ENCODE measurements around the gene TMEM250.

Gene TMEM250

DNA sequence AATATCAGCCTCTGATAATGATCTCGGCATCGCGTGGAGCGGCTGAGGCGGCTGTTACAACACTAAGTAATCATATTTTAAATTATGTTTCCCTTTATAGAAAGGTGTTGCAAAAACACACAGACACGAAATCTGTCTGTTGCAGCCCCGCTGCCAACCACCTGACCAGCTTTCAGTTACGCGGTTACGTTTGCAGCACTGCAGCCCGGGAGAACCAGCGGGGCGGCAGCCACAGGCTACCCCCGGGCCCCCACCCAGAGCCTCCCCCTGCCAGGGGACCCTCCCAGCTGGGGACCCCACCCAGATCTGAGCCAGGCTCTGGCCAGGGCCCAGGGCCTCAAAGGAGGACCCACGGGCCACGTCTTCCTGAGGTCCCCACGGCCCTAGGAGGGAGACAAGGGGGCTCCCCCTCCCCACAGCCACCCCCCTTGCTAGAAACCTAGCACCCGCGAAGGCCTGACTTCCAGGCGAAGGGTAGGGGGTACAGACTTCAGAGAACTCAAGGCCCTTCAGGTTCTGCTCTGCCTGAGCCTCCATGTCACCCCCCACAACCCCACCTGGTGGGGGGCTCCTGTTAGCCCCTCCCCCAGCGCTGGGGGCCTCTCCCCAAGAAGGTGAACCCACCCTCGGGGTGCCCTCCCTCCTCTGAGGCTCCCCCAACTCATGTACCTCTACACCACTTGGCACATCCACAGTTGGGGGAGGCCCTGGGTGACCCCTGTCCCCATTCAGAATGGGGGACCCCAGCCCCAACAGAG lies 29.6 kb downstream of the TMEM250 start:
- H3K27ac ChIP-seq (ENCODE audit: low read depth in 2 of 2, low read length in 2 of 2) = no peak overlapping the region
- peaks cover 10 to 21% of the 10 kb centered on the region in 2 donors for H3K4me1 ChIP-seq (ENCODE audit: control insufficient read depth in 2 of 2, insufficient read depth in 2 of 2, low read length in 2 of 2)
- H3K27me3 ChIP-seq (ENCODE audit: control insufficient read depth in 2 of 2, insufficient read depth in 2 of 2, low read length in 2 of 2) = no peaks in the 10 kb centered on the region
- H3K4me3 ChIP-seq (ENCODE audit: low read length in 2 of 2) = no peak overlapping the region
- peaks cover 0 to 3% of the 10 kb centered on the region in 2 donors for H3K36me3 ChIP-seq (ENCODE audit: control insufficient read depth in 2 of 2, insufficient read depth in 2 of 2, low read length in 2 of 2)
- no peak overlapping the region for H3K9ac ChIP-seq (ENCODE audit: low read depth in 1 of 2, low read length in 2 of 2)
- H3K9me3 ChIP-seq (ENCODE audit: control insufficient read depth in 2 of 2, low read length in 2 of 2) = no peaks in the 10 kb centered on the region

DNA sequence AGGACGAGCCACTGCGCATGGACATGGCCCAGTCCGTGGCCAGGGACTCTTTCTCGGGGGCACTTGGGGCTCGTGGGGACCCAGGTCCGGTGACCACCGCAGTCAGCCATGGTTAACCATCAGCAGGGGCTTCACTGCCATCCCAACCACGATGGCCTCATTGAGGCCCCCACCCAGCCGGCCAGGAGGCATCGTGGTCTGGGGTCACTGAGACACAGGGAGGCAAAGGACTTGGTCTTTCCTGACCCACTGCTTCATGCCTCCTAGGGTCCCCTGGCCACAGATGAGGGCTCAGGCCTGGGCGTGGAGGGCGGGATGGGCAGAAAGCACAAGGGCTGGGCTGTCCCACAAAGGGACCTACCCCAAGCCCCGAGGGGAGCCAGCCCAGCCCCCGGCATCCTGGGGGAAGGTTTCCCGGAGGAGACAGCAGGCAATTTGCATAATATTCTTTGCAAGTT lies 30.2 kb downstream of the TMEM250 start:
- Histone ChIP-seq H3K4me3 (ENCODE audit: low read length in 2 of 2) (no peak overlapping the region), H3K4me1 (ENCODE audit: control insufficient read depth in 2 of 2, insufficient read depth in 2 of 2, low read length in 2 of 2) (peaks cover 7 to 15% of the 10 kb centered on the region in 2 donors)

DNA sequence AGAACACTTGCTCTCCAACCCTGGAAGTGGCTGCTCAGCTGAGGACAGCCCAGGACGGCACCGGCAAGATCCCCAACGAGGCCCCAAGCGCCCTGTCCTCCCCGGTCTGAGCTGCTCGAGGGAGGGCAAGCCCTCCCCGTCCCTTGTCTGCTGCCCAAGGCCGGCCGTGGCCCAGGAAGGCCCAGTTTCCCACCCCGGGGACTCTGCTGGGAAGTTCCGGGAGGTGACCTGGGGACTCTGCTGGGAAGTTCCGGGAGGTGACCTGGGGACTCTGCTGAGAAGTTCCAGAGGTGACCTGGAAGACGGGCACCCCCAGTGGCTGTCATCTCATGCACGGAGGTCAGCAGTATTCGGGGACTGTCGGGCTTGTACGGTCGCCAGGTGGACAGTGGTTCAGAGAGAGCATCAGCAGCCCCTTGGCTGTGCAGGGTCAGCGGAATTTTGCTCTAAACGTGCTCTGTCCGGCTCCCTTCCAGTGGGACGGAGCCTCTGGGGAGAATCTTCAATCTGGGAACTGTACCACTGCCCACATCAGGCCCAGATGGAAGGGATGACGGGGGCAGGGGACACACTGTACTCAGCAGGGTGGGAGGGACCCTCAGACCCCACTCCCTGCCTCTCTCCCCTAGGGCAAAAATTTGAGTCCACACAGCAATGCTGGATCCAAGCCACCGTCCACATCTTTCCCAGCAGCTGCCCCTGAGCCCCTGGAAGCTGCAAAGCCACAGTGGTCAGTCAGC lies 30.8 kb downstream of the TMEM250 start:
- Histone ChIP-seq H3K4me1 (ENCODE audit: control insufficient read depth in 2 of 2, insufficient read depth in 2 of 2, low read length in 2 of 2) (peaks cover 7 to 9% of the 10 kb centered on the region in 2 donors), H3K36me3 (ENCODE audit: control insufficient read depth in 2 of 2, insufficient read depth in 2 of 2, low read length in 2 of 2) (peaks cover 0 to 3% of the 10 kb centered on the region in 2 donors), H3K9me3 (ENCODE audit: control insufficient read depth in 2 of 2, low read length in 2 of 2) (no peaks in the 10 kb centered on the region), H3K27me3 (ENCODE audit: control insufficient read depth in 2 of 2, insufficient read depth in 2 of 2, low read length in 2 of 2) (no peaks in the 10 kb centered on the region), H3K27ac (ENCODE audit: low read depth in 2 of 2, low read length in 2 of 2) (no peak overlapping the region), H3K4me3 (ENCODE audit: low read length in 2 of 2) (no peak overlapping the region), H3K9ac (ENCODE audit: low read depth in 1 of 2, low read length in 2 of 2) (no peak overlapping the region)

More for the DNA sequence above, 30.2 kb downstream of the TMEM250 start:
- no peak overlapping the region for H3K27ac ChIP-seq (ENCODE audit: low read depth in 2 of 2, low read length in 2 of 2)
- no peaks in the 10 kb centered on the region for H3K27me3 ChIP-seq (ENCODE audit: control insufficient read depth in 2 of 2, insufficient read depth in 2 of 2, low read length in 2 of 2)
- no peaks in the 10 kb centered on the region for H3K9me3 ChIP-seq (ENCODE audit: control insufficient read depth in 2 of 2, low read length in 2 of 2)
- no peak overlapping the region for H3K9ac ChIP-seq (ENCODE audit: low read depth in 1 of 2, low read length in 2 of 2)
- peaks cover 0 to 3% of the 10 kb centered on the region in 2 donors for H3K36me3 ChIP-seq (ENCODE audit: control insufficient read depth in 2 of 2, insufficient read depth in 2 of 2, low read length in 2 of 2)

DNA sequence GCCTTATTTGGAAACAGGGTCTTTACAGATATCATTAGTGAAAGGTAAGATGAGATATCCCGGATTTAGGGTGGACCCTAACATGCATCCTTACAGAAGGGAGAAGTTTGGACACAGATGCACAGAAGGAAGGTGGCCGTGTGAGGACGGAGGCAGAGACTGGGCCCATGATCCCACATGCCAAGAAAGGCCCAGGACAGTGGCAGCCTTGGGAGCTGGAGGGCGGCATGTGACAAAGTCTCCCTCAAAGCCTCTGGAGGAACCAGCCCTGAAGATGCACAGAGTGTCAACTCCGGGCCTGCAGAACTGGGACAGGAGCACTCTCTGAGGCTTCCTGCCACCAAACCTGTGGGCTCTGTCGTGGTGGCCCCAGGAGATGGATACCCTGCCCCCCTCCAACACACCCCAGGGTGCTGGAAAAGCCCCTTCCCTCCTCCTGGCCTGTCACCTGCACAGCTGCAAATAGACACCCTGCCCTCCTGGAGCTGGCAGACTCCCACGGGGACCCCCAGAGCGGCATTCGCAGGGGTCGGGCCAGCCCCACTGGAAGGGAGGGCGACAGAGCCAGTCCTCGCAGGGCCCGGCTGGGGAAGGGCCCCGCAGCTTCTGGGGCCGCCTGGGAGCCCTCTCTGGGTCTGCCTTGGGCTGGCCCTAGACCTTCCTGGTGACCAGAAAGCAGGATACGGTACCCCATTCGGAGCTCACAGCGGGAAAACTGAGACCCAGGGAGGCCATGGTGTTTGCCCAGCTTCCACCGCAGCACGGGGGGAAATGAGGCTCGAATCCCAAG lies 31.5 kb downstream of the TMEM250 start:
- H3K36me3 ChIP-seq (ENCODE audit: control insufficient read depth in 2 of 2, insufficient read depth in 2 of 2, low read length in 2 of 2) = peaks cover 0 to under 1% of the 10 kb centered on the region in 2 donors
- no peak overlapping the region for H3K9ac ChIP-seq (ENCODE audit: low read depth in 1 of 2, low read length in 2 of 2)
- H3K9me3 ChIP-seq (ENCODE audit: control insufficient read depth in 2 of 2, low read length in 2 of 2) = no peaks in the 10 kb centered on the region
- no peaks in the 10 kb centered on the region for H3K27me3 ChIP-seq (ENCODE audit: control insufficient read depth in 2 of 2, insufficient read depth in 2 of 2, low read length in 2 of 2)
- H3K27ac ChIP-seq (ENCODE audit: low read depth in 2 of 2, low read length in 2 of 2) = no peak overlapping the region
- H3K4me1 ChIP-seq (ENCODE audit: control insufficient read depth in 2 of 2, insufficient read depth in 2 of 2, low read length in 2 of 2) = peaks cover 6 to 7% of the 10 kb centered on the region in 2 donors
- no peak overlapping the region for H3K4me3 ChIP-seq (ENCODE audit: low read length in 2 of 2)

DNA sequence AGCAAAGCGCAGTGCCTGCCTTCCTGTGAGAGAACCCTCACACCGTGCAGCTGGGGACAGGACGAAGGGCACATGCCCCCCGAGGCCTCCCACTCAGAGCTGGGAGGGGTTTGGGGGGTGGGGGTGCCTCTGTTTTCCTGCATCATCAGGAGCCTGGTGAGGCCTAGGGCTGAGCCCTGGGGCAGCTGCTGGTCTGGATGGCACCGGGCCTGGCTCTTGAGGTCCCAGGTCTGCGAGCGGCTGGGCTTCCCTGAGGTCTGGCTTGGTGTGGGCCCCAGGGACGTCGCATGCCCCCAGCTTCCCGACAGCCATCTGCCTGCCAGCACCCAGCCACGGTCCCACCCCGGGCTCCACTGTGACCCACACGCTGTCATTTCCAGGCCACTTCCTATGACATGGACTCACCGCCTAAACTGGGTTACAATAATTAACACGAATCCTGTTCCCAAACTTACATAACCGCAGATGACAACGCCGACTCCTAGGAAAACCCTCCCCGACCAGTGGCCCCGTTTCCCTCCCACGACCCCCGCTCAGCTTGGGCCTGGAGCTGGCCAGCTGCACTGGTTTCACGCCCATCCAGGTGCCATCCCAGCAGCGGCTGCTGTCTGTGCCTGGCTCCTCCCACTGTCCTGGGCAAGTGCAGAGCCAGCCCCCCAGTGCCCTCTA lies 32.3 kb downstream of the TMEM250 start:
- H3K4me3 ChIP-seq (ENCODE audit: low read length in 2 of 2) = no peak overlapping the region
- peaks cover 4 to 8% of the 10 kb centered on the region in 2 donors for H3K4me1 ChIP-seq (ENCODE audit: control insufficient read depth in 2 of 2, insufficient read depth in 2 of 2, low read length in 2 of 2)
- H3K36me3 ChIP-seq (ENCODE audit: control insufficient read depth in 2 of 2, insufficient read depth in 2 of 2, low read length in 2 of 2) = no peaks in the 10 kb centered on the region
- no peaks in the 10 kb centered on the region for H3K9me3 ChIP-seq (ENCODE audit: control insufficient read depth in 2 of 2, low read length in 2 of 2)
- H3K27me3 ChIP-seq (ENCODE audit: control insufficient read depth in 2 of 2, insufficient read depth in 2 of 2, low read length in 2 of 2) = no peaks in the 10 kb centered on the region
- no peak overlapping the region for H3K9ac ChIP-seq (ENCODE audit: low read depth in 1 of 2, low read length in 2 of 2)
- no peak overlapping the region for H3K27ac ChIP-seq (ENCODE audit: low read depth in 2 of 2, low read length in 2 of 2)

DNA sequence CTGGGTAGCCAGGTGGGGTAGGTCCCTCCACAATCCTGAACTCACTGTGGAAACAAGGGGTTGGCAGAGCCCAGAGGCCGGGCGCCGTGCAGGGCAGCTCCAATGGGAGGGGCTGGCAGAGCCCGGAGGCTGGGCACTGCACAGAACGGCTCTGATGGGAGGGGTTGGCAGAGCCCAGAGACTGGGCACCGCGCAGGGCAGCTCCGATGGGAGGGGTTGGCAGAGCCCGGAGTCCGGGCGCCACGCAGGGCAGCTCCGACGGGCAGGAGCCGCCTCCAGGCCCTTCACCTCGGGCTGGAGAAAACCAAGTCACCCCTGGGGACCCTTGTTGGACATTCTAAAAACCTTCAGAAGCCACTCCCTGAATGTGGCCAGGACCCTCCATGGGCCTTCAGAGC lies 32.9 kb downstream of the TMEM250 start:
- H3K4me3 ChIP-seq (ENCODE audit: low read length in 2 of 2) = no peak overlapping the region
- no peak overlapping the region for H3K27ac ChIP-seq (ENCODE audit: low read depth in 2 of 2, low read length in 2 of 2)
- peaks cover 4 to 8% of the 10 kb centered on the region in 2 donors for H3K4me1 ChIP-seq (ENCODE audit: control insufficient read depth in 2 of 2, insufficient read depth in 2 of 2, low read length in 2 of 2)
- no peak overlapping the region for H3K9ac ChIP-seq (ENCODE audit: low read depth in 1 of 2, low read length in 2 of 2)
- no peaks in the 10 kb centered on the region for H3K36me3 ChIP-seq (ENCODE audit: control insufficient read depth in 2 of 2, insufficient read depth in 2 of 2, low read length in 2 of 2)
- H3K9me3 ChIP-seq (ENCODE audit: control insufficient read depth in 2 of 2, low read length in 2 of 2) = no peaks in the 10 kb centered on the region
- H3K27me3 ChIP-seq (ENCODE audit: control insufficient read depth in 2 of 2, insufficient read depth in 2 of 2, low read length in 2 of 2) = no peaks in the 10 kb centered on the region

DNA sequence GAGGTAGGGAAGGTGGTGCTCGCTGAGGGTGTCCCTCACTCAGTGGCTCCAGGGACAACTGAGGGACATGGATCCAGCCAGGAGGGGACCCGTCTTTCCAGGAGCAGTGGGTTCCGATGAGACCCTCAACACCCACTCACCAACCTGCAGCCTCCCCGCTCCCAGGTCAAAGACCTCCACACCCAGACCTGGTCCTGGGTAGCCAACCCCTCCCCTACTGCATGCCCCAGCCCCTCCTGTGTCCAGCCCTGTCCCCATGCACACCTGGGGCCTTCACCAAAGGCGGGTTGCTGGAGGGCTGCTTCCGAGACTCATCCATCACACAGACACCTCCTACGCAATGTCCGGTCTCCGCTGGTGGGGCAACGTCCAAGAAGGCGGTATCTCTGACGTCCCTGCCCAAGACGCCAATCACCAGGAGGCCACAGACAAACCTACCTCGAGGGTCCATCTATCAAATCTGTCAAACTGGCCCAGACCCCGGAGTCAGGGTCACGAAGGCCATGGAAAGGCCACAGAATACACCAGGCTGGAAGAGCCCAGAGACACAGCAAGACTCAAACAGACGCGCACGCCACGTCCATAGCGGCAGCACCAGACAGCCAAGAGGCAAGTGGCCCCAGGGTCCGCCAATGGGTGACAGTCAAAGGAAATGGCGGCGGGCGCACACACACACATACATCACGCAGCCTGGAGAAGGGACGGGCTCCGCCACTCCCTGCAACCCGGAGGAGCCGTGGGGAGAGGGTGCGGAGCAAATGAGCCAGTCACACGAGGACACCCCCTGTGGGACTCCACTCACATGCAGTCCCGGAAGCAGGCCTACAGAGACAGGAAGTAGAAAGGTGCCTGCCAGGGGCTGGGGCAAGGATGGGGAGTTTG lies 34.4 kb downstream of the TMEM250 start:
- no peak overlapping the region for H3K9ac ChIP-seq (ENCODE audit: low read depth in 1 of 2, low read length in 2 of 2)
- H3K4me3 ChIP-seq (ENCODE audit: low read length in 2 of 2) = no peak overlapping the region
- H3K36me3 ChIP-seq (ENCODE audit: control insufficient read depth in 2 of 2, insufficient read depth in 2 of 2, low read length in 2 of 2) = no peaks in the 10 kb centered on the region
- H3K9me3 ChIP-seq (ENCODE audit: control insufficient read depth in 2 of 2, low read length in 2 of 2) = no peaks in the 10 kb centered on the region
- H3K4me1 ChIP-seq (ENCODE audit: control insufficient read depth in 2 of 2, insufficient read depth in 2 of 2, low read length in 2 of 2) = peaks cover 6% of the 10 kb centered on the region in 2 donors
- H3K27me3 ChIP-seq (ENCODE audit: control insufficient read depth in 2 of 2, insufficient read depth in 2 of 2, low read length in 2 of 2) = no peaks in the 10 kb centered on the region
- H3K27ac ChIP-seq (ENCODE audit: low read depth in 2 of 2, low read length in 2 of 2) = no peak overlapping the region

DNA sequence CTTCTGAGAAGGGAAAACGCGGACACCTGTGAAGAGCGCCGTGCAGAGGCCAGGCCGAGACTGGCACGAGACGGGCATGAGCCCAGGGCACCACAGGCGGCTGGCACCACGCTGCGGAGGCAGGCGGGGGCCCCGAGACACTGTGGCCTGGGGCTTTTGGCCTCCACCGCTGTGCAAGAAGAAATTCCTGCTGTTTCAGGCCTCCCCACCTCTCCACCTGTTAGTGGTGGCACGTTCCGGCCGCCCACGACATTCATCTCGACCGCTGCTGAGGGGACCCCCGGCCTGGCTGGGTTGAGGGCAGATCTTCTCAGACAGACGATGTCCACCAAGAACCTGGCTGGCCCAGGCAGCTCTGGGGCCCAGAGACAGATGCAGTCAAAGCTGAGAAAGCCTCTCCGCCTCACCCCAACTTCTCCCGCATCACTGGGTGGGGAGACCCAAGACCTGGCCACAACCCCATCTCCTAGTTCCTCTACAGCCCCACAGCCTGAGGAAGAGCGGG lies 35.1 kb downstream of the TMEM250 start:
- no peaks in the 10 kb centered on the region for H3K27me3 ChIP-seq (ENCODE audit: control insufficient read depth in 2 of 2, insufficient read depth in 2 of 2, low read length in 2 of 2)
- H3K27ac ChIP-seq (ENCODE audit: low read depth in 2 of 2, low read length in 2 of 2) = no peak overlapping the region
- H3K36me3 ChIP-seq (ENCODE audit: control insufficient read depth in 2 of 2, insufficient read depth in 2 of 2, low read length in 2 of 2) = no peaks in the 10 kb centered on the region
- H3K4me1 ChIP-seq (ENCODE audit: control insufficient read depth in 2 of 2, insufficient read depth in 2 of 2, low read length in 2 of 2) = peaks cover 3 to 5% of the 10 kb centered on the region in 2 donors
- no peak overlapping the region for H3K4me3 ChIP-seq (ENCODE audit: low read length in 2 of 2)
- H3K9ac ChIP-seq (ENCODE audit: low read depth in 1 of 2, low read length in 2 of 2) = no peak overlapping the region
- no peaks in the 10 kb centered on the region for H3K9me3 ChIP-seq (ENCODE audit: control insufficient read depth in 2 of 2, low read length in 2 of 2)

Measured in mucosa of rectum (tissue), 2 donors.